Neuronal stem cell (in vitro differentiated cells): ENCODE data around the gene PRR5.

Experiments used
- DNase-seq: peaks from one replicate; pipeline ENCODE4 v3.0.0-alpha.2; 2013; ENCODE audit warnings: low spot score
- H2AFZ ChIP-seq: one replicate; pipeline ENCODE4 v1.6.1; 2013; ENCODE audit warnings: mild to moderate bottlenecking, low read length, inconsistent platforms
- H2AK5ac ChIP-seq: 2 replicates; pipeline ENCODE4 v1.6.1; 2013; ENCODE audit warnings: low read depth, mild to moderate bottlenecking, inconsistent platforms, low read length, moderate library complexity, mixed read lengths
- H2BK120ac ChIP-seq: 2 replicates; pipeline ENCODE4 v1.6.1; 2013; ENCODE audit warnings: low read depth, mild to moderate bottlenecking, inconsistent platforms, low read length, moderate library complexity, mixed read lengths
- H2BK12ac ChIP-seq: one replicate; pipeline ENCODE4 v1.6.1; 2013; ENCODE audit warnings: low read length, inconsistent platforms
- H2BK15ac ChIP-seq: 2 replicates; pipeline ENCODE4 v1.6.1; 2013; ENCODE audit warnings: mild to moderate bottlenecking, low read length, inconsistent platforms, mixed read lengths
- H2BK5ac ChIP-seq: one replicate; pipeline ENCODE4 v1.6.1; 2013; ENCODE audit warnings: inconsistent platforms, mild to moderate bottlenecking, low read length, moderate library complexity
- H3K14ac ChIP-seq: one replicate; pipeline ENCODE4 v1.6.1; 2013; ENCODE audit warnings: low read length, inconsistent platforms
- H3K18ac ChIP-seq: 2 replicates; pipeline ENCODE4 v1.6.1; 2013; ENCODE audit warnings: low read length, inconsistent platforms
- H3K23ac ChIP-seq: 2 replicates; pipeline ENCODE4 v1.6.1; 2013; ENCODE audit warnings: low read depth, mild to moderate bottlenecking, mixed read lengths, low read length, inconsistent platforms; ENCODE audit not compliant: poor library complexity
- H3K27ac ChIP-seq: replicated peaks from 3 replicates; pipeline ENCODE4 v1.5.1; 2013; ENCODE audit warnings: low read length, inconsistent platforms
- H3K27me3 ChIP-seq, 3 experiments: 2 replicates each; pipeline ENCODE4 v1.6.1; 2013; ENCODE audit warnings: low read length in 3 of 3, mild to moderate bottlenecking in 2 of 3, inconsistent platforms in 1 of 3, low read depth in 1 of 3, mixed read lengths in 1 of 3, moderate library complexity in 1 of 3; ENCODE audit not compliant: control insufficient read depth in 3 of 3, insufficient read depth in 3 of 3
- H3K36me3 ChIP-seq, 2 donors: replicated peaks in 1 of 2; 2 replicates each; pipeline ENCODE4 v1.6.1; 2013; ENCODE audit warnings: low read length in 2 of 2; ENCODE audit not compliant: control insufficient read depth in 2 of 2, insufficient read depth in 2 of 2
- H3K4ac ChIP-seq: 2 replicates; pipeline ENCODE4 v1.6.1; 2013; ENCODE audit warnings: inconsistent platforms, mild to moderate bottlenecking, low read length, moderate library complexity
- H3K4me1 ChIP-seq, 2 donors: 1 replicate in 1 of 2; 2 replicates in 1 of 2; pipeline ENCODE4 v1.6.1; 2013; ENCODE audit warnings: low read length in 2 of 2, low read depth in 1 of 2; ENCODE audit not compliant: control insufficient read depth in 2 of 2, insufficient read depth in 1 of 2
- H3K4me2 ChIP-seq: one replicate; pipeline ENCODE4 v1.6.1; 2013; ENCODE audit warnings: mild to moderate bottlenecking, low read length, inconsistent platforms; ENCODE audit not compliant: insufficient read depth, poor library complexity, severe bottlenecking
- H3K4me3 ChIP-seq, 2 donors: 2 replicates each; pipeline ENCODE4 v1.5.1; 2013; ENCODE audit warnings: low read length in 2 of 2, mild to moderate bottlenecking in 2 of 2, inconsistent platforms in 1 of 2, moderate library complexity in 1 of 2
- H3K79me1 ChIP-seq: one replicate; pipeline ENCODE4 v1.6.1; 2013; ENCODE audit warnings: low read depth, mild to moderate bottlenecking, inconsistent platforms, low read length, moderate library complexity
- H3K9ac ChIP-seq: one replicate; pipeline ENCODE4 v1.6.1; 2013; ENCODE audit warnings: mild to moderate bottlenecking, low read depth, low read length, inconsistent platforms; ENCODE audit not compliant: poor library complexity
- H3K9me3 ChIP-seq, 2 donors: replicated peaks in 1 of 2; 2 replicates each; pipeline versions ENCODE3 to v1.6.1; 2013; ENCODE audit warnings: low read length in 2 of 2, mild to moderate bottlenecking in 2 of 2, inconsistent platforms in 1 of 2, low read depth in 1 of 2, mixed read lengths in 1 of 2, moderate library complexity in 1 of 2; ENCODE audit not compliant: control insufficient read depth in 2 of 2, insufficient read depth in 1 of 2
- H4K8ac ChIP-seq: one replicate; pipeline ENCODE4 v1.6.1; 2013; ENCODE audit warnings: low read depth, mild to moderate bottlenecking, inconsistent platforms, low read length, moderate library complexity
- H4K91ac ChIP-seq: one replicate; pipeline ENCODE4 v1.6.1; 2013; ENCODE audit warnings: low read length, low read depth, mild to moderate bottlenecking, inconsistent platforms; ENCODE audit not compliant: poor library complexity
- WGBS, 2 donors: extraction: QIAGEN DNeasy Blood & Tissue Kit; methylation state at CpG; one replicate each; pipeline ENCODE4 v1.1.7; 2013; ENCODE audit warnings: missing lambda C conversion rate in 2 of 2, mixed read lengths in 1 of 2; ENCODE audit not compliant: insufficient read length in 2 of 2, insufficient replicate concordance in 1 of 2; ENCODE audit errors: extremely low coverage in 2 of 2; 5-methylcytosine and 5-hydroxymethylcytosine counted together

The PRR5 gene

DNA sequence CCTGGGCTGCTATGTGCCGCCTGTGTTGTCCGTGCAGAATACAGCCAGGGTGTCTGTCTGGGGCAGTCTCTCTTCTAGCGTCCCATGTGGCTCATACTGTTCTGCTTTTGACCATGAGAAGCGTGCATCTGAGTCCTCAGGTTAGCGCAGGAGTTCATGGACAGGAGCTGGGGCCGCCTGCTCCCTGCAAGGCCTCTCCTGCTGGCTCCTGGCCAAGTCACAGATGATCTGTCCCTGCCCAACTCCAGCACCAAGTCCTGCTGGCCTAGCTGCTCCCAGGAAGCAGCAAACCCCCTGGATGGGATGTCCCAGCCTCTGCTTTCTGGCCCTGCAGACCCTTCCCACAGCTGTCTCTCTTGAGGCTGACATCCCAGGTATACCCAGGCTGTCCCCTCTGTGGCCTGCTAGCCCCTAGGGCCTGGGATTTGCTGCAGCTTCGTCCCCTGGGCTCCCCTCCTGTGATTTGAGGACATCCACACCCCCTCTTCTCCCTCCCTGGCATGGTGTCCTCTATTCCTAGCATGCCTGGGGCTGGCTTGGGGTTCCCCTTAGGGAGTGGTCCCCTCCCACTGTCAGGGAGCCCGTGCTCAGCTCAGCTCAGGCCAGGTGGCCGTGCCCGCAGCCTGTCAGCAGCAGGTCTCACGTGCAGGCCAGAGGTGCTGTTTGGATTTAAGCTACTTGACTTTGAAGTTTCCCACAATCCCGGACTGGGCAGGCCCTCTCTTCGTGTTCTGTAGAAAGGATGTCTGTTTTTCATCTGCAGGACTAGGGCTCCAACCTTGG lies 17.8 kb downstream of the PRR5 start:
- Histone ChIP-seq H3K36me3 (no peaks in the 10 kb centered on the region), H3K4ac (no peak overlapping the region), H2AK5ac (peak overlapping the region; percentile 48), H3K9ac (peak overlapping the region; percentile 72), H3K23ac (no peak overlapping the region), H4K8ac (peak overlapping the region; percentile 3), H3K18ac (peak overlapping the region; percentile 88), H3K27me3 (no peaks in the 10 kb centered on the region), H3K4me1 (peaks cover 3 to 34% of the 10 kb centered on the region in 2 donors), H3K4me3 (no peak overlapping the region), H2BK15ac (peak overlapping the region; percentile 13), H2BK120ac (peak overlapping the region; percentile 14), H2BK5ac (peak overlapping the region; percentile 60), H4K91ac (no peak overlapping the region), H3K4me2 (no peak overlapping the region), H3K27ac (peak overlapping the region; percentile 81), H3K9me3 (no peaks in the 10 kb centered on the region), H2AFZ (no peak overlapping the region), H2BK12ac (peak overlapping the region; percentile 82), H3K79me1 (no peaks in the 10 kb centered on the region), H3K14ac (no peak overlapping the region)
- WGBS, 2 donors = no CpG with 5 or more reads among the region's 13 CpGs
- DNase-seq = no peak

DNA sequence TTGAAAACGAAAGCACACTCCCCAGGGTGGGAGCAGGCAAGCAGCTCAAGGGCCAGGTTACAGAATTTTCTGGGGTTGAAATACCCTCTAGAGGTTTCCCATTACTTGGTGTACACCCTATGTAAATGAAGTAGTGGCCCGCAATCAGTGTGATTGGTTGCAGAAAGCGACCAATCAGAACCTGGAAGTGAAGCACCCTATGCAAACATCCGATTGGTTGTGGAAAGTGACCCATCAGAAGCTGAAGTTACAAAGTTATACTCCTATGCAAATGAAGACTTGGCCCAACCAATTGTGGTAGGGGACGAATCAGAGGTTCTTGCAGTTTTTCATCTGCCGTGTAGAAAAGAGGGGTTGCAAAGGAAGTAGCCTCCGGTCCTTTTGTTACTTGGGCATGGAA lies 19.2 kb downstream of the PRR5 start:
- DNase-seq = peak; percentile 48
- no peak overlapping the region for H3K23ac ChIP-seq
- peak overlapping the region; percentile 56 for H2AFZ ChIP-seq
- no peak overlapping the region for H4K8ac ChIP-seq
- H3K4me1 ChIP-seq = peaks cover 3 to 34% of the 10 kb centered on the region in 2 donors
- H4K91ac ChIP-seq = no peak overlapping the region
- H3K27ac ChIP-seq = peak overlapping the region; percentile 81
- H3K14ac ChIP-seq = no peak overlapping the region
- no peaks in the 10 kb centered on the region for H3K79me1 ChIP-seq
- peak overlapping the region; percentile 85 for H2BK12ac ChIP-seq
- H3K18ac ChIP-seq = peak overlapping the region; percentile 92
- no peak overlapping the region for H3K4me2 ChIP-seq
- peak overlapping the region; percentile 91 for H2AK5ac ChIP-seq
- H3K9me3 ChIP-seq = no peaks in the 10 kb centered on the region
- H2BK120ac ChIP-seq = no peak overlapping the region
- peak overlapping the region; percentile 79 for H2BK15ac ChIP-seq
- H3K9ac ChIP-seq = no peak overlapping the region
- H3K4ac ChIP-seq = no peak overlapping the region
- WGBS, 2 donors = no CpG with 5 or more reads among the region's 7 CpGs
- no peaks in the 10 kb centered on the region for H3K36me3 ChIP-seq
- no peak overlapping the region for H3K4me3 ChIP-seq
- H2BK5ac ChIP-seq = peak overlapping the region; percentile 92
- H3K27me3 ChIP-seq = no peaks in the 10 kb centered on the region

- no CpG with 5 or more reads among the region's 2 CpGs for WGBS, 2 donors
- H3K18ac ChIP-seq = no peak overlapping the region
- H2BK15ac ChIP-seq = peak overlapping the region; percentile 79
- H3K27me3 ChIP-seq = no peaks in the 10 kb centered on the region
- no peak for DNase-seq
- no peak overlapping the region for H4K8ac ChIP-seq
- H3K4me3 ChIP-seq = no peak overlapping the region
- H3K4ac ChIP-seq = no peak overlapping the region
- no peak overlapping the region for H3K9ac ChIP-seq
- no peaks in the 10 kb centered on the region for H3K9me3 ChIP-seq
- no peak overlapping the region for H2AFZ ChIP-seq
- H3K4me2 ChIP-seq = no peak overlapping the region
- no peak overlapping the region for H3K27ac ChIP-seq
- H2AK5ac ChIP-seq = peak overlapping the region; percentile 91
- no peak overlapping the region for H4K91ac ChIP-seq
- H2BK5ac ChIP-seq = peak overlapping the region; percentile 92
- peak overlapping the region; percentile 22 for H3K23ac ChIP-seq
- no peak overlapping the region for H3K14ac ChIP-seq
- no peaks in the 10 kb centered on the region for H3K36me3 ChIP-seq
- H2BK120ac ChIP-seq = peak overlapping the region; percentile 25
- peaks cover 3 to 34% of the 10 kb centered on the region in 2 donors for H3K4me1 ChIP-seq
- H2BK12ac ChIP-seq = no peak overlapping the region
- peaks cover 2% of the 10 kb centered on the region for H3K79me1 ChIP-seq
Measured at GRCh38 chr22:44722611-44723010, 20.6 kb downstream of the PRR5 start.

- Histone ChIP-seq H2BK5ac (no peak overlapping the region), H3K27ac (no peak overlapping the region), H4K8ac (no peak overlapping the region), H3K79me1 (peaks cover 4% of the 10 kb centered on the region), H2BK12ac (no peak overlapping the region), H3K4me3 (no peak overlapping the region), H2BK15ac (no peak overlapping the region), H3K9me3 (no peaks in the 10 kb centered on the region), H3K9ac (no peak overlapping the region), H3K4ac (no peak overlapping the region), H2AFZ (no peak overlapping the region), H4K91ac (no peak overlapping the region), H3K23ac (no peak overlapping the region), H3K14ac (no peak overlapping the region), H3K27me3 (no peaks in the 10 kb centered on the region), H2AK5ac (no peak overlapping the region), H3K18ac (no peak overlapping the region), H2BK120ac (no peak overlapping the region), H3K4me1 (peaks cover 3 to 34% of the 10 kb centered on the region in 2 donors), H3K4me2 (no peak overlapping the region), H3K36me3 (peaks cover 0 to 1% of the 10 kb centered on the region in 2 donors)
- no CpG with 5 or more reads among the region's 2 CpGs for WGBS, 2 donors
- DNase-seq = no peak
Measured at GRCh38 chr22:44723801-44724200, 21.8 kb downstream of the PRR5 start.
